HepG2 (cell line): Measurements from ENCODE around the gene CFAP54.

Source experiments
- EZH2 ChIP-seq: conservative IDR thresholded peaks from 2 replicates; pipeline ENCODE4 v1.6.1; 2012; ENCODE audit warnings: mild to moderate bottlenecking, low read depth, low read length, moderate library complexity
- FOXK2 ChIP-seq: fragments of 450-650 bp; IDR thresholded peaks from 2 replicates; pipeline ENCODE4 v1.6.1; 2016
- NCOA1 ChIP-seq: sonication (generic); formaldehyde crosslinking; IDR thresholded peaks from 2 replicates; pipeline ENCODE4 v1.9.0; 2021; ENCODE audit warnings: missing genetic modification reagents
- POLR2A ChIP-seq, 2 experiments: IDR thresholded peaks; 2 replicates each; pipeline ENCODE4 v1.6.1; 2011; ENCODE audit warnings: low read depth in 2 of 2, low read length in 2 of 2, mild to moderate bottlenecking in 1 of 2, moderate library complexity in 1 of 2; ENCODE audit not compliant: insufficient read depth in 1 of 2
- SATB2 ChIP-seq: sonication (generic); formaldehyde crosslinking; IDR thresholded peaks from 2 replicates; pipeline ENCODE4 v1.5.0; 2020; ENCODE audit warnings: missing genetic modification reagents
- TF ChIP-seq, protein P1 (sequence below): sonication (generic); formaldehyde crosslinking; IDR thresholded peaks from 2 replicates; pipeline ENCODE4 v1.5.0; 2020; ENCODE audit warnings: mild to moderate bottlenecking, missing genetic modification reagents, moderate library complexity
- TF ChIP-seq, protein P2 (sequence below), 2 experiments: sonication (generic) in 1 of 2; formaldehyde crosslinking in 1 of 2; IDR thresholded peaks; 2 replicates each; pipeline versions ENCODE4 v1.5.1 to v1.6.1; 2011 to 2020; ENCODE audit warnings: borderline replicate concordance in 1 of 2, low read depth in 1 of 2, low read length in 1 of 2, mild to moderate bottlenecking in 1 of 2, missing genetic modification reagents in 1 of 2, moderate library complexity in 1 of 2

GRCh38 chr12:96890331-96890730 is 401.0 kb downstream of the CFAP54 start:
- no peak for TF ChIP-seq EZH2
- TF ChIP-seq NCOA1 (CRISPR knock-in tag) = no peak
- TF ChIP-seq FOXK2 = no peak
- TF ChIP-seq, protein P1, sequence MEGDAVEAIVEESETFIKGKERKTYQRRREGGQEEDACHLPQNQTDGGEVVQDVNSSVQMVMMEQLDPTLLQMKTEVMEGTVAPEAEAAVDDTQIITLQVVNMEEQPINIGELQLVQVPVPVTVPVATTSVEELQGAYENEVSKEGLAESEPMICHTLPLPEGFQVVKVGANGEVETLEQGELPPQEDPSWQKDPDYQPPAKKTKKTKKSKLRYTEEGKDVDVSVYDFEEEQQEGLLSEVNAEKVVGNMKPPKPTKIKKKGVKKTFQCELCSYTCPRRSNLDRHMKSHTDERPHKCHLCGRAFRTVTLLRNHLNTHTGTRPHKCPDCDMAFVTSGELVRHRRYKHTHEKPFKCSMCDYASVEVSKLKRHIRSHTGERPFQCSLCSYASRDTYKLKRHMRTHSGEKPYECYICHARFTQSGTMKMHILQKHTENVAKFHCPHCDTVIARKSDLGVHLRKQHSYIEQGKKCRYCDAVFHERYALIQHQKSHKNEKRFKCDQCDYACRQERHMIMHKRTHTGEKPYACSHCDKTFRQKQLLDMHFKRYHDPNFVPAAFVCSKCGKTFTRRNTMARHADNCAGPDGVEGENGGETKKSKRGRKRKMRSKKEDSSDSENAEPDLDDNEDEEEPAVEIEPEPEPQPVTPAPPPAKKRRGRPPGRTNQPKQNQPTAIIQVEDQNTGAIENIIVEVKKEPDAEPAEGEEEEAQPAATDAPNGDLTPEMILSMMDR (CRISPR knock-in tag) = no peak
- TF ChIP-seq POLR2A (IDR thresholded peaks at IDR 0.05; ENCODE audit: insufficient read depth in 1 of 2, low read depth in 2 of 2, low read length in 2 of 2) = no peak
- TF ChIP-seq, protein P2, sequence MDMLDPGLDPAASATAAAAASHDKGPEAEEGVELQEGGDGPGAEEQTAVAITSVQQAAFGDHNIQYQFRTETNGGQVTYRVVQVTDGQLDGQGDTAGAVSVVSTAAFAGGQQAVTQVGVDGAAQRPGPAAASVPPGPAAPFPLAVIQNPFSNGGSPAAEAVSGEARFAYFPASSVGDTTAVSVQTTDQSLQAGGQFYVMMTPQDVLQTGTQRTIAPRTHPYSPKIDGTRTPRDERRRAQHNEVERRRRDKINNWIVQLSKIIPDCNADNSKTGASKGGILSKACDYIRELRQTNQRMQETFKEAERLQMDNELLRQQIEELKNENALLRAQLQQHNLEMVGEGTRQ (IDR thresholded peaks at IDR 0.05; ENCODE audit: low read depth, low read length) = no peak
- TF ChIP-seq, protein P2 (CRISPR knock-in tag; IDR thresholded peaks at IDR 0.05; ENCODE audit: borderline replicate concordance) = no peak
- no peak for TF ChIP-seq SATB2 (CRISPR knock-in tag)
